ENCODE measurements around the gene CCT5.

CCT5 gene

GRCh38 chr5:10249948-10250805 is at the start of gene CCT5:
Gene CCT5, plus strand, starts transcription at chr5:10250280. Its CDS starts 61 bp downstream, at chr5:10250341.
- DNase-seq (ENCODE audit: low read depth in 3 of 3), result peak; percentile 70 to 83 (median 78)

- no peak for DNase-seq (ENCODE audit: low read depth in 3 of 3)
Observed at GRCh38 chr5:10201223-10201868, 48.7 kb upstream of the CCT5 start.

- DNase-seq (ENCODE audit: low read depth in 3 of 3), result no peak
Observed at GRCh38 chr5:10202089-10202910, 47.8 kb upstream of the CCT5 start.

GRCh38 chr5:10209004-10209403 is 41.1 kb upstream of the CCT5 start:
- no peak for DNase-seq (ENCODE audit: low read depth in 3 of 3)

- DNase-seq (ENCODE audit: low read depth in 3 of 3), result no peak
Observed at GRCh38 chr5:10213316-10213715, 36.8 kb upstream of the CCT5 start.

GRCh38 chr5:10214041-10214440 is 36.0 kb upstream of the CCT5 start:
- DNase-seq (ENCODE audit: low read depth in 3 of 3), result no peak

- no peak for DNase-seq (ENCODE audit: low read depth in 3 of 3)
Observed at GRCh38 chr5:10215366-10215765, 34.7 kb upstream of the CCT5 start.

- no peak for DNase-seq (ENCODE audit: low read depth in 3 of 3)
Observed at GRCh38 chr5:10216107-10216506, 34.0 kb upstream of the CCT5 start.

- DNase-seq (ENCODE audit: low read depth in 3 of 3), result no peak
Observed at GRCh38 chr5:10218658-10219057, 31.4 kb upstream of the CCT5 start.

- DNase-seq (ENCODE audit: low read depth in 3 of 3), result no peak
Observed at GRCh38 chr5:10219068-10219467, 31.0 kb upstream of the CCT5 start.

- no peak for DNase-seq (ENCODE audit: low read depth in 3 of 3)
Observed at GRCh38 chr5:10220248-10220647, 29.8 kb upstream of the CCT5 start.

GRCh38 chr5:10222326-10222725 is 27.8 kb upstream of the CCT5 start:
- no peak for DNase-seq (ENCODE audit: low read depth in 3 of 3)

GRCh38 chr5:10227379-10227778 is 22.7 kb upstream of the CCT5 start:
- no peak for DNase-seq (ENCODE audit: low read depth in 3 of 3)

- DNase-seq (ENCODE audit: low read depth in 3 of 3), result no peak
Observed at GRCh38 chr5:10228288-10228687, 21.8 kb upstream of the CCT5 start.

- DNase-seq (ENCODE audit: low read depth in 3 of 3), result no peak
Observed at GRCh38 chr5:10229306-10230048, 20.6 kb upstream of the CCT5 start.

GRCh38 chr5:10232386-10232785 is 17.7 kb upstream of the CCT5 start:
- DNase-seq (ENCODE audit: low read depth in 3 of 3), result no peak

GRCh38 chr5:10233011-10233410 is 17.1 kb upstream of the CCT5 start:
- no peak for DNase-seq (ENCODE audit: low read depth in 3 of 3)

- no peak for DNase-seq (ENCODE audit: low read depth in 3 of 3)
Observed at GRCh38 chr5:10233505-10233904, 16.6 kb upstream of the CCT5 start.

GRCh38 chr5:10235350-10235749 is 14.7 kb upstream of the CCT5 start:
- no peak for DNase-seq (ENCODE audit: low read depth in 3 of 3)

GRCh38 chr5:10243660-10244240 is 6.3 kb upstream of the CCT5 start:
- no peak for DNase-seq (ENCODE audit: low read depth in 3 of 3)

- no peak for DNase-seq (ENCODE audit: low read depth in 3 of 3)
Observed at GRCh38 chr5:10244342-10244944, 5.6 kb upstream of the CCT5 start.

Data from stimulated activated CD4-positive, alpha-beta T cell treated with anti-CD3 and anti-CD28 coated beads, TNF-alpha, amount 100 ng/mL, for 24 hours (primary cell).